SIG-M5 treated with dmso at 0.1 percent for 504 hours (cell line): ENCODE data around the gene SF3B6.
"Not testable (repeated sequence)": the region's sequence is repeated elsewhere in the genome, so short reads cannot be mapped to it uniquely, and the experiment has no call there.

Experiments used
- DNase-seq: peaks from one replicate; lab custom pipeline; 2025; ENCODE audit not compliant: unreplicated experiment; lab: John Stamatoyannopoulos, UW

The SF3B6 gene

DNA sequence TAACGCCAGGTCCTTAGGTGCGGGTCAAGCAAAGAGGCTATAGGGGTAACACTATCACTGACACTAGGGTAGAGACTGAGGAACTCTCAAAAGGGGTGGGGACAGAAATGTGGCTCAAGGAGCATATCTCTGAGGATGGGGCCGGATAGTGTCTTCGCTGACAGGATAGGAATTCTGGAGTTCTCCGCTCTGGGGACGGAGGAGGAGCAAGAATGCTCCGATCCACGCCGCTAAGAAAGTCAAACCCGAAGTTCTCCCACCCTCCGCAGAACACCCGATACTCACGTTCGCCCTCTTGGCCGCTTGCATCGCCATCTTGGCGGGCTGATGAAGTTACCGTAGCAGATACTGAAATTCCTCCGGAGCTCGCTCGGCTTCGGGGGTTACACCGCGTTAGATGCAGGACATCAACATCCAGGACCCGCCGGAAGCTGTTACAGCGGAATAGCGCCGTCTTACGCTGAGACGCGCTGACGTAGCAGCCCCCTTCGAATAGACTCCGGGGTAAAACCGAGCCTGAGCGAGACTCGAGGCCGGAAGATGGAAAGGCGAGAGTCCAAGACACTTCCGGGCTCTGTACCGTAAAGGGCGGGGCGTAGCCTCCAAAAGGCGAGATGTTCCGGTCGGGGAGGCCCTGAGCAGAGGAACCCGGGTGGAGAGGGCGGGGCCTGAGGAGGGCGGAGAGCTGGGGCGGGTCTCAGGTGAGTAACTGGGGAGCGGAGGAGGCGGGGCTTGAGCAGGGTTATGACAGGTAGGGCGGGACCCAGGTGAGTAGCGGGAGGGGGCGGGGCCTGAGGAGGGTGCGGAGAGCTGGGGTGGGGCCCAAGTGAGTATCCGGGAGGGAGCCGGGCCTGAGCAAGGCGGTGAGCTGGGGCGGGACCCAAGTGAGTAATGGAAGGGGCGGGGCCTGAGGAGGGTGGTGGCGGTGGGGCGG is at the start of gene SF3B6:
SF3B6 (minus strand) TSS at position 412 of the 934 bp plus-strand sequence; CDS start at position 315, 97 bp downstream.
- DNase-seq: peak; percentile 99

DNA sequence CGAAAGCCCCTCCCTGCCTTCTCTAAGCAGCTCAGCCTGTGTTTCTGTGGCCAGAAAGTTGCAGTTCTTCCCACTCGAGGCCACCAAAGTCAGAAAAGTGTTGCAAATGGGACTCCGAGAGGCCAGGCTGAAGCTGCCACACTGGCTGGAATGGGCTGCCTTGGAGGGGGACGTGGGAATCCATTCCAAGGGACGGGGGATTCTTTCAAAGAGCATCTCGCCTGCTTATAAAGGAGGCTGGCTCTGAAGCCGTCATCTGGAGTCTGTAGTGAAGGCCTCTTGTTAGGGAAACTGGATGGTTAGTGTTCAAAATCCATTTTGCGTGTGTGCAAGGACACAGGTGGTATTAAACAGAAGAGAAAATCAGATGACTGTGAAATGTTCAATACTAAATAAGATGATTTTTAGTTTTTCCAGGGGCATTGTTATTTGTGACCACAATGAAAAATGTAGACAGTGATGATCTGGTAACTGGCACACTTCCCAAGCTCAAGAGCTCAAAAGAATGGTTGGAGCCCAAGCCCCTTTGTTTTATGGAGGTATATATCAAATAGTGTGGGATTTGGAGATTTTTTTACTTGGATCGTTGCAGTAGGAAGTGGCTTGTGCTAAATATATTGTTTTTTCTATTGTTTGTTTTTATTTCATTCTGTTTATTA is 47.9 kb upstream of the SF3B6 start:
- no peak for DNase-seq

DNA sequence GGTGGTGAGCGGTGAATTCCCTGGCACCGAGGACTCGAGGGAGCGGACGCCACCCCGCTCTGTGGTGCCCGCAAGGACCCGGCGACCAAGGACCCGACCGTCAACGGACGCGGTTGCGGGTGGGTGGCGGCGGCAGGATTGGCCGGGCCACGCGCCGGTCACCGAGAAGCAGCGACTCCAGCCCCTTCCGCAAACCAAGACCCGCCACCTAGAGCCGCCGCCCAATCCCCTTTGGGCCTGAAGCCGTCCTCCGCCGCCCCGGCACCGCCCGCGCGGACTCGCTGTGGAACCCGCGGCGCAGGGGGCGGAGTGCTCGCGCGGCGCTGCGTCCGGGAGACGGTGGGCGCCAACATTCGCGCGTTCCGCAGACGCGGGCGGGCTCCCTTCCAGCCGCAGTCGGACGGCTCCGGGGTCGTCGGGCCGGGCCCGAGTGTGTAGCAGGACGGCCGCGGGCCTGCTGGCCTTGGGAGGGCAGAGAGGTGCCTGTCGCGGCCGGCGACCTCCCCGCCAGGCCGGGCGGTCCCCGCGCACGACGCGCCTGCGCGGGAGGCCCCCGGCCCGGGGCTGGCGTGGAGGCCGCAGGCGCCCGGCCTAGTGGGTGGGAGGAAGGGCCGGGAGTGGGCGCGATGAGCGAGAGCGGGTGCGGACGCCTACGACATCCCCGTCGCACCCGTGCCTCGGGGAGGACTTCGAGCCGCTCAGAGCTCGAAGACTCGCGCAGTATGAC is 47.2 kb upstream of the SF3B6 start, which contains the start of the genes FAM228B and PFN4:
FAM228B (plus strand) TSS at position 275 of the 727 bp plus-strand sequence. CDS start 893 bp downstream, outside the sequence.
PFN4 (minus strand) TSS at position 140 of the 727 bp plus-strand sequence. CDS start 799 bp downstream, outside the sequence.
- peak; percentile 85 for DNase-seq

GRCh38 chr2:24122366-24123194 is 46.5 kb upstream of the SF3B6 start:
- DNase-seq: no peak

DNA sequence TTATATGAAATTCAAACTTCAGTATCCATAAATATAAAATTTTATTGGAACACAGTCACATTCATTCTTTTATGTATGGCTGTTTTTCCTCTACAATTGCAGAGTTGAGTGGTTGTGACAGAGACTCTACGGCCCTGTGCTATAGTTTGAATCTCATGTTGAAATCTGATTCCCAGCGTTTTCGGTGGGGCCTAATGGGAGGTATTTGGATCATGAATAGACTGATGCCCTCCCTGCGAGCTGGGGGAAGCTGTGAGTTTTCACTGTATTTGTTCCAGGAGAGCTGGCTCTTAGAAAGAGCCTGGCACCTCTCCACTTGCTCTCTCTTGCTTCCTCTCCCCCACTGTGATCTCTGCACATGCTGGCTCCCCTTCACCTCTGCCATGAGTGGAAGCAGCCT is 45.3 kb upstream of the SF3B6 start:
- no peak for DNase-seq

- no peak for DNase-seq
Measured at GRCh38 chr2:24121066-24121465, 44.9 kb upstream of the SF3B6 start.

DNA sequence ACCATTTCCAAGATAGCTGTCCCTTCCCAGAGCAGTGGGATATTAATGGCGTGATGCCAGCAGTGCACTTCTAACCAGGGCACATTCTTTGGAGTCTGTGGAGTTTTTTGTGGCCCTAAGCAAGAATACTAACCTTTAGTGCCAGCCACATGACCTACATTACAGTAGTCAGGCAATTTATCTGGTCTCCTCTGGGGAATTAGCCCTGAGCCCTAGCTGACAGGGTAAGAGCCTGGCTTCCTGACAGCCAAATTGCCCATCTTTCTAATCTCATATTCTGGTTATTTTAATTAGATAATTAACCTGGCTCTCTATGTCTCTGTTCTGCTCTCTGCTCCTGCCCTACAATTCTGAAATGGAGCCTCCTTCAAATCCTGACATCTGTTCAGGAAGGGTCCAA is 41.8 kb upstream of the SF3B6 start:
- no peak for DNase-seq

GRCh38 chr2:24115057-24115456 is 38.9 kb upstream of the SF3B6 start:
- no peak for DNase-seq

DNA sequence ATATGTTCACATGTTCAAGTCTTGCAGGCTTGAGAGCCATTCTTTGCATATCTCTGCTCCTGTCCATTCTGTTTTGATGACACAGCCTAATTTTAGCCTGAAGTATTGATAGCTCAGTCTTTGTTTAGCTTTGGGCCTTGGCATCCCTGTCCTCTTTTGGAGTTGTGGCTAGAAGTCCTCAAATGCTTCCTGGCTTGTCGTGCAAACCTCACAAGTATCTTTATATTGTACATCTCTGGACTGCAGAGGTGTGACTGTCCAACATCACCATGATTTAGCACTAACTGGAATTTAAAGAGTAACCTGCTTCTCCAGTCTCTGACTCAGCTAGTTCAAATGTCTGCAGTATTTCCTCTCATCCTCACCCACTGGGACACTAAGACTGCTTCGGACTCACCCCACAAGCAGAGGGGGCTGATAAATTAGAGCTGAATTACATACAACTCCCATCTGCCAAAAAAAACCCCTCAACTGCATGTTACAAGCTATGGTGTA is 35.3 kb upstream of the SF3B6 start:
- DNase-seq: no peak

GRCh38 chr2:24110660-24111303 is 34.7 kb upstream of the SF3B6 start:
- no peak for DNase-seq

GRCh38 chr2:24109431-24109830 is 33.3 kb upstream of the SF3B6 start:
- not testable (repeated sequence) for DNase-seq

- no peak for DNase-seq
Measured at GRCh38 chr2:24107336-24107735, 31.2 kb upstream of the SF3B6 start.

DNA sequence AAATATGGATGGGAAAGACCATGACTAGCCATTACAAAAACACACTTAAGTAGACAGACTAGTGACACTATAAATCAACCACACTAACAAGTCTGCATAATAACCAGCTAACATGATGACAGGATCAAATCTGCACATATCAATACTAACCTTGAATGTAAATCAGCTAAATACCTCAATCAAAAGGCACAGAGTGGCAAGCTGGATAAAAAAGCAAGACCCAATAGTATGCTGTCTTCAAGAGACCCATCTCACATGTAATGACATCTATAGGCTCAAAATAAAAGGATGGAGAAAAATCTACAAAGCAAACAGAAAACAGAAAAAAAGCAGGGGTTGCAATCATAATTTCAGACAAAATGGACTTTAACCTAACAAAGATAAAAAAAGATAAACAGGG is 30.7 kb upstream of the SF3B6 start:
- no peak for DNase-seq

DNA sequence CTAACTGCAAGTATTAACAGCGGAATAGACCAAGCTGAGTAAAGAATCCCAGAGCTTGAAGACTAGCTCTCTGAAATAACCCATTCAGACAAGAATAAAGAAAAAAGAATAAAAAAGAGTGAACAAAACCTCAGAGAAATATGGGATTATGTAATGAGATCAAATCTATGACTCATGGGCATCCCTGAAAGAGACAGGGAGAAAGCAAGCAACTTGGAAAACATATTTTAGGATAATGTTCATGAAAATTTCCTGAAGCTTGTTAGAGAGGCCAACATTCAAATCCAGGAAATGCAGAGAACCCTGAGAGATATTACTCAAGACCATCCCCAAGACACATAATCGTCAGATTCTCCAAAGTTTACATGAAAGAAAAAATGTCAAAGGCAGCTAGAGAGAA is 29.7 kb upstream of the SF3B6 start:
- DNase-seq: no peak

- DNase-seq: no peak
Measured at GRCh38 chr2:24104906-24105305, 28.8 kb upstream of the SF3B6 start.

DNA sequence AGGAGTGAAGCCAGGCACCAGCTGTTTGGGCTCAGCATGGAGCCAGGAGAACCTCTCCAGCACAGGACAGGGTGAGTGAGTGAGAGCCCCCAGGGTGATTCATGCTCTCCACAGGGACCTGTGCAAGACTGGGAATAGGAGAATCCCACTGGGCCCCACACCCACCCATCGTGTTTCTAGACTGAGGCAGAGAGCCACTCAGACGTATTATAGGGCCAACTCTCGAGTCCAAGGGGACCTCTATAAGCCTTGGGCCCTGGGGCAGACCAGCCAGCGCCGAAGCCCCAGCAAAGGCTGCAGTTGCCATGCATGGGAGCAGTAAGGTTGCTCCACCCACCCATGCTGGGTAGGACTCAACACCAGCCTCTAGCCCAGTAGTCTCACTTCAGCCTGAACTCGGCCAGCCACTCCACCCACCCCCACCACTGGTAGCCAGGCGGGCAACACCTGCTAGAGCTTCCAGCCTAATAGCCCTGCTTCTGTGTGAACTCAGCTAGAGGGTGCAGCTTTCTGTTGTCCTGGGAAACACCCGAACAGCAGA is 28.1 kb upstream of the SF3B6 start:
- DNase-seq: no peak

DNA sequence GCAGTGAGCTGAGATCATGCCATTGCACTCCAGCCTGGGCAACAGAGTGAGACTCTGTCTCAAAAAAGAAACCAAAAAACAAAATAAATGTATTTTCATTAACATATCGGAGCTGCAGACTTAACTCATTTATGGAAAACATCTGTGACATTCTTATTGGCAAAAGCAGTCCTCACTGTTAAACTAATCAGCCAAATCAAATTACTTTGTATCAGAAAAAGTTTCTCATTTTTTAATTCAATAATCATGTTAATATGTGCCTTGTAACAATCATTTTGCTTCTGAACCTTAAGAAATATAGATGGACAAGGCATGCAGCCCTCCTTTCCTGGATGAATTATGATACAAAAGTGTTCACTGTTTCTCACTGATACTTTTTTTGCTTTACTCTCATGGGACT is 26.6 kb upstream of the SF3B6 start:
- DNase-seq: no peak

GRCh38 chr2:24101992-24102391 is 25.9 kb upstream of the SF3B6 start:
- no peak for DNase-seq

GRCh38 chr2:24100732-24101131 is 24.6 kb upstream of the SF3B6 start:
- not testable (repeated sequence) for DNase-seq
